ENCODE results near the gene MTF1. TPM values are rescaled to one million over a fixed set of nuclear protein-coding genes. Genes with fewer than 3 reads are reported as not detected.
A peak's percentile ranks its signal among the peaks of the same experiment; 100 is the strongest.

Gene MTF1
- total and polyA plus RNA-seq, 12 donors = 1.5 to 17.1 (median 10.5) TPM

- H3K4me1 ChIP-seq = peaks cover 0 to 82% (median 4%) of the 10 kb centered on the region in 9 donors
- no peak for DNase-seq
- no peak for ATAC-seq
- peaks cover 0 to 42% (median 0%) of the 10 kb centered on the region in 9 donors for H3K36me3 ChIP-seq
- 71 to 75% methylated on average over 3 of the region's 3 CpGs for WGBS, 2 donors
- TF ChIP-seq CTCF (IDR thresholded peaks at IDR 0.05) = no peak
- peak overlapping the region in 1 of 10 donors; percentile 61 for H3K27ac ChIP-seq
- intact Hi-C loops (cut with DNase I) = no loop called here
- H3K4me3 ChIP-seq = no peak overlapping the region
- no peaks in the 10 kb centered on the region for H3K27me3 ChIP-seq
- no peaks in the 10 kb centered on the region for H3K9me3 ChIP-seq
These were observed 13.6 kb downstream of the MTF1 start for GRCh38 chr1:37845786-37846185.

GRCh38 chr1:37845049-37845646 is 14.2 kb downstream of the MTF1 start:
- Histone ChIP-seq H3K4me3 (no peak overlapping the region), H3K27me3 (no peaks in the 10 kb centered on the region), H3K36me3 (peaks cover 0 to 48% (median under 1%) of the 10 kb centered on the region in 9 donors), H3K4me1 (peaks cover 0 to 76% (median 4%) of the 10 kb centered on the region in 9 donors), H3K27ac (peak overlapping the region in 1 of 10 donors; percentile 61), H3K9me3 (no peaks in the 10 kb centered on the region)
- intact Hi-C loops (cut with DNase I) = no loop called here
- TF ChIP-seq CTCF (IDR thresholded peaks at IDR 0.05) = no peak
- 92 to 96% methylated on average over 5 of the region's 5 CpGs for WGBS, 2 donors
- ATAC-seq (no peak), DNase-seq (no peak)

- Histone ChIP-seq H3K27ac (no peak overlapping the region), H3K4me3 (no peak overlapping the region), H3K9me3 (no peaks in the 10 kb centered on the region), H3K4me1 (peaks cover 0 to 69% (median 4%) of the 10 kb centered on the region in 9 donors), H3K27me3 (no peaks in the 10 kb centered on the region), H3K36me3 (peaks cover 0 to 54% (median 7%) of the 10 kb centered on the region in 9 donors)
- ATAC-seq (no peak), DNase-seq (no peak)
- TF ChIP-seq CTCF (IDR thresholded peaks at IDR 0.05) = no peak
- intact Hi-C loops (cut with DNase I) = no loop called here
These were observed 14.9 kb downstream of the MTF1 start for GRCh38 chr1:37844536-37844935.

- DNase-seq = no peak
- ATAC-seq = no peak
- intact Hi-C loops (cut with DNase I) = no loop called here
- TF ChIP-seq CTCF (IDR thresholded peaks at IDR 0.05) = no peak
- Histone ChIP-seq H3K36me3 (peaks cover 0 to 64% (median 31%) of the 10 kb centered on the region in 9 donors), H3K9me3 (no peaks in the 10 kb centered on the region), H3K4me3 (no peak overlapping the region), H3K27ac (no peak overlapping the region), H3K27me3 (no peaks in the 10 kb centered on the region), H3K4me1 (peaks cover 0 to 44% (median 4%) of the 10 kb centered on the region in 9 donors)
- 94 to 96% methylated on average over 3 of the region's 3 CpGs for WGBS, 2 donors
These were observed 17.7 kb downstream of the MTF1 start for GRCh38 chr1:37841652-37842051.

All from heart right ventricle (tissue), 16 donors.